GM21786 (cell line): ENCODE data around the gene SERPINB7.
"Not testable (repeated sequence)": the region's sequence is repeated elsewhere in the genome, so short reads cannot be mapped to it uniquely, and the experiment has no call there.

Experiments used
- ATAC-seq: cut with Tn5 transposase; IDR thresholded peaks from one replicate; pipeline ENCODE4 v1.9.1; 2021; ENCODE audit not compliant: unreplicated experiment

SERPINB7 gene

GRCh38 chr18:63775166-63775730 lies at the start of gene SERPINB7:
TSS of gene SERPINB7 (plus strand) at chr18:63775418. CDS start at chr18:63782373, 6,955 bp downstream.
- ATAC-seq: no peak

GRCh38 chr18:63725682-63726480 lies 49.3 kb upstream of the SERPINB7 start:
- no peak for ATAC-seq

GRCh38 chr18:63730773-63731172 lies 44.4 kb upstream of the SERPINB7 start:
- ATAC-seq: no peak

GRCh38 chr18:63731215-63731614 lies 44.0 kb upstream of the SERPINB7 start:
- ATAC-seq: no peak

GRCh38 chr18:63736876-63737275 lies 38.3 kb upstream of the SERPINB7 start:
- no peak for ATAC-seq

GRCh38 chr18:63741769-63742168 lies 33.4 kb upstream of the SERPINB7 start:
- no peak for ATAC-seq

- no peak for ATAC-seq
These were observed 28.2 kb upstream of the SERPINB7 start for GRCh38 chr18:63747006-63747405.

- ATAC-seq: no peak
These were observed 25.7 kb upstream of the SERPINB7 start for GRCh38 chr18:63749489-63749888.

- ATAC-seq: no peak
These were observed 22.6 kb upstream of the SERPINB7 start for GRCh38 chr18:63752636-63753035.

- no peak for ATAC-seq
These were observed 21.5 kb upstream of the SERPINB7 start for GRCh38 chr18:63753676-63754075.

- ATAC-seq: no peak
These were observed 17.7 kb upstream of the SERPINB7 start for GRCh38 chr18:63757541-63757940.

- no peak for ATAC-seq
These were observed 16.5 kb upstream of the SERPINB7 start for GRCh38 chr18:63758615-63759240.

GRCh38 chr18:63759786-63760185 lies 15.4 kb upstream of the SERPINB7 start:
- ATAC-seq: not testable (repeated sequence)

GRCh38 chr18:63762518-63762917 lies 12.7 kb upstream of the SERPINB7 start:
- ATAC-seq: no peak

GRCh38 chr18:63763831-63764600 lies 11.2 kb upstream of the SERPINB7 start:
- no peak for ATAC-seq

GRCh38 chr18:63765837-63766236 lies 9.4 kb upstream of the SERPINB7 start:
- ATAC-seq: no peak

GRCh38 chr18:63773551-63773950 lies 1.7 kb upstream of the SERPINB7 start:
- ATAC-seq: no peak

GRCh38 chr18:63774511-63774910 lies 707 bp upstream of the SERPINB7 start:
- ATAC-seq: no peak

GRCh38 chr18:63779386-63779785 lies 4.2 kb downstream of the SERPINB7 start:
- ATAC-seq: no peak

- ATAC-seq: no peak
These were observed 8.2 kb downstream of the SERPINB7 start for GRCh38 chr18:63783394-63783793.

- no peak for ATAC-seq
These were observed 9.7 kb downstream of the SERPINB7 start for GRCh38 chr18:63784787-63785452.
